Endodermal cell (in vitro differentiated cells): Measurements from ENCODE around the gene KIAA1217. TPM values are rescaled to one million over a fixed set of nuclear protein-coding genes. Genes with fewer than 3 reads are reported as not detected.
"Not testable (repeated sequence)": the region's sequence is repeated elsewhere in the genome, so short reads cannot be mapped to it uniquely, and the experiment has no call there.

ENCODE experiments used
- DNase-seq: peaks from one replicate; pipeline ENCODE4 v3.0.0-alpha.2; 2017
- H3K27ac ChIP-seq: 2 replicates; pipeline ENCODE4 v1.5.1; 2013; ENCODE audit warnings: mild to moderate bottlenecking, low read depth, low read length, moderate library complexity
- H3K27me3 ChIP-seq: 2 replicates; pipeline ENCODE4 v1.6.1; 2013; ENCODE audit warnings: mild to moderate bottlenecking, low read length, moderate library complexity; ENCODE audit not compliant: insufficient read depth, control insufficient read depth, poor library complexity, severe bottlenecking
- H3K36me3 ChIP-seq: 2 replicates; pipeline ENCODE4 v1.7.0; 2013; ENCODE audit warnings: mild to moderate bottlenecking, low read length, moderate library complexity; ENCODE audit not compliant: control insufficient read depth, insufficient read depth
- H3K4me1 ChIP-seq: one replicate; pipeline ENCODE4 v1.7.0; 2013; ENCODE audit warnings: low read length; ENCODE audit not compliant: control insufficient read depth, insufficient read depth
- H3K4me3 ChIP-seq: 2 replicates; pipeline ENCODE4 v1.5.1; 2013; ENCODE audit warnings: mild to moderate bottlenecking, low read length, moderate library complexity
- H3K9ac ChIP-seq: 2 replicates; pipeline ENCODE4 v1.6.1; 2013; ENCODE audit warnings: mild to moderate bottlenecking, low read length, moderate library complexity; ENCODE audit not compliant: poor library complexity, severe bottlenecking; ENCODE audit errors: extremely low read depth
- H3K9me3 ChIP-seq: 2 replicates; pipeline ENCODE4 v1.6.1; 2013; ENCODE audit warnings: mild to moderate bottlenecking, low read length, moderate library complexity; ENCODE audit not compliant: control insufficient read depth
- H3K27ac Mint-ChIP-seq: 2 replicates; pipeline ENCODE4 v1.8.0; 2020; ENCODE audit warnings: mixed read lengths
- H3K27me3 Mint-ChIP-seq: 2 replicates; pipeline ENCODE4 v1.8.0; 2021; ENCODE audit warnings: mild to moderate bottlenecking, mixed read lengths; ENCODE audit not compliant: insufficient read depth
- H3K36me3 Mint-ChIP-seq: 2 replicates; pipeline ENCODE4 v1.8.0; 2020; ENCODE audit warnings: low read depth, mixed read lengths
- H3K4me1 Mint-ChIP-seq: 2 replicates; pipeline ENCODE4 v1.8.0; 2020; ENCODE audit warnings: mixed read lengths
- H3K4me3 Mint-ChIP-seq: 2 replicates; pipeline ENCODE4 v1.8.0; 2020; ENCODE audit warnings: mild to moderate bottlenecking, moderate library complexity, mixed read lengths
- H3K9me3 Mint-ChIP-seq: 2 replicates; pipeline ENCODE4 v1.8.0; 2020; ENCODE audit warnings: mild to moderate bottlenecking, mixed read lengths
- WGBS, 2 experiments: methylation state at CpG; one replicate each; pipeline versions ENCODE4 v1.1.5 to v1.1.7; 2013; ENCODE audit warnings: missing lambda C conversion rate in 2 of 2, mixed read lengths in 1 of 2; ENCODE audit not compliant: insufficient coverage in 1 of 2, insufficient read length in 1 of 2; 5-methylcytosine and 5-hydroxymethylcytosine counted together
- total RNA-seq, 2 donors: library from RNA; stranded (reverse); fragmentation: NEBNext Ultra II Directional in 1 of 2; extraction: Animal tissue kit (Norgen Biotek cat#: 25700) in 1 of 2; gene quantifications; 2 replicates in 1 of 2; 3 replicates in 1 of 2; pipeline ENCODE4 v1.2.1, GENCODE V29; 2021
- TF ChIP-seq, protein P1 (sequence below): fragments of 200-600 bp; sonication (generic); conservative IDR thresholded peaks from 2 replicates; pipeline ENCODE4 v1.5.0; 2021; ENCODE audit warnings: antibody characterized with exemption, mild to moderate bottlenecking

KIAA1217 gene
- total RNA-seq, 2 donors from 2014 or later = 25.4 to 27.2 TPM

DNA sequence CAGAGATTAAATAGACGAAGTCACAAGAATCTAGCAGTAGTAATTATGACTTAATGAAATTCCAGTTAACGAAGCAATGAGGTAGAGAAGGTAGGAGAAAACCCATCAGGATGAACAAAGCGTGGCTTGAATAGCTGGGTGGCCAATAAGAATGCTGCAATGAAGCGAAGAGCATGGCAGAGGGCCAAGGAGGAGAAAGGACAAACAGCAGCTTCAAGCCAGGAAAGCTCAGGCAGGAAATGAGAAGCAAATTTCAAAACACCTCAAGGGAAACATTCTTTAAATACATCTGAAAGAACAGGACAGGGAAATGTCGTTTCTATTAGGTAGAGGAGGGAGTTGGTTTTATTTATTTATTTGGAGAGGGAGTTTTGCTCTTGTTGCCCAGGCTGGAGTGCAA lies 122.5 kb downstream of the KIAA1217 start:
- Mint-ChIP-seq H3K36me3 (peaks cover 7% of the 10 kb centered on the region), H3K27me3 (no peaks in the 10 kb centered on the region)
- TF ChIP-seq, protein P1, sequence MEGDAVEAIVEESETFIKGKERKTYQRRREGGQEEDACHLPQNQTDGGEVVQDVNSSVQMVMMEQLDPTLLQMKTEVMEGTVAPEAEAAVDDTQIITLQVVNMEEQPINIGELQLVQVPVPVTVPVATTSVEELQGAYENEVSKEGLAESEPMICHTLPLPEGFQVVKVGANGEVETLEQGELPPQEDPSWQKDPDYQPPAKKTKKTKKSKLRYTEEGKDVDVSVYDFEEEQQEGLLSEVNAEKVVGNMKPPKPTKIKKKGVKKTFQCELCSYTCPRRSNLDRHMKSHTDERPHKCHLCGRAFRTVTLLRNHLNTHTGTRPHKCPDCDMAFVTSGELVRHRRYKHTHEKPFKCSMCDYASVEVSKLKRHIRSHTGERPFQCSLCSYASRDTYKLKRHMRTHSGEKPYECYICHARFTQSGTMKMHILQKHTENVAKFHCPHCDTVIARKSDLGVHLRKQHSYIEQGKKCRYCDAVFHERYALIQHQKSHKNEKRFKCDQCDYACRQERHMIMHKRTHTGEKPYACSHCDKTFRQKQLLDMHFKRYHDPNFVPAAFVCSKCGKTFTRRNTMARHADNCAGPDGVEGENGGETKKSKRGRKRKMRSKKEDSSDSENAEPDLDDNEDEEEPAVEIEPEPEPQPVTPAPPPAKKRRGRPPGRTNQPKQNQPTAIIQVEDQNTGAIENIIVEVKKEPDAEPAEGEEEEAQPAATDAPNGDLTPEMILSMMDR = no peak

DNA sequence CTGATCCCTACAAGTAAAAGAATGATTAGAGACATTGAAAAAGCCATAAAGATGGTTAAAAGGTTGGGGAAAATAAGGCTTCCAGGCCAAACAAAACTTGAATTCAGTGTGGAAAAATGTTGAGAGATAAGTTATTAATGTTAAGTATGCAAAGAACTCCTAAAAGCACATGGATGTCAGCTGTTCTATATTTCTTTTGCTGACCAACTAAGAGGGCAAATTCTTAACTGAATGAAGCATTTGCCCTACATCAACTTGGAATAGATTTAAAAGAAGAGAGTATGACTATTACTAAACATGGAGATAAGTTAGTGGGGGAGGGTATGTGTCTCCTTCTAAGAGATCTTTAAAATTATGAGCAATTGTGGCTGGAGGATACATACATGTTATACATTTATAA lies 124.8 kb downstream of the KIAA1217 start:
- Histone ChIP-seq H3K27ac (no peak overlapping the region), H3K27me3 (no peaks in the 10 kb centered on the region)
- H3K27ac Mint-ChIP-seq = no peak overlapping the region

More for the DNA sequence above, 122.5 kb downstream of the KIAA1217 start:
- peaks cover 16% of the 10 kb centered on the region for H3K9me3 Mint-ChIP-seq
- 88 to 89% methylated on average over 4 to 5 of the region's 5 CpGs for WGBS, 2 experiments
- H3K27ac ChIP-seq = no peak overlapping the region
- H3K9ac ChIP-seq = no peak overlapping the region
- H3K9me3 ChIP-seq = peaks cover 8% of the 10 kb centered on the region
- no peaks in the 10 kb centered on the region for H3K4me1 ChIP-seq
- H3K4me3 Mint-ChIP-seq = no peak overlapping the region
- peaks cover 3% of the 10 kb centered on the region for H3K4me1 Mint-ChIP-seq
- H3K27me3 ChIP-seq = no peaks in the 10 kb centered on the region
- no peak for DNase-seq
- H3K27ac Mint-ChIP-seq = no peak overlapping the region
- no peaks in the 10 kb centered on the region for H3K36me3 ChIP-seq
- H3K4me3 ChIP-seq = no peak overlapping the region

DNA sequence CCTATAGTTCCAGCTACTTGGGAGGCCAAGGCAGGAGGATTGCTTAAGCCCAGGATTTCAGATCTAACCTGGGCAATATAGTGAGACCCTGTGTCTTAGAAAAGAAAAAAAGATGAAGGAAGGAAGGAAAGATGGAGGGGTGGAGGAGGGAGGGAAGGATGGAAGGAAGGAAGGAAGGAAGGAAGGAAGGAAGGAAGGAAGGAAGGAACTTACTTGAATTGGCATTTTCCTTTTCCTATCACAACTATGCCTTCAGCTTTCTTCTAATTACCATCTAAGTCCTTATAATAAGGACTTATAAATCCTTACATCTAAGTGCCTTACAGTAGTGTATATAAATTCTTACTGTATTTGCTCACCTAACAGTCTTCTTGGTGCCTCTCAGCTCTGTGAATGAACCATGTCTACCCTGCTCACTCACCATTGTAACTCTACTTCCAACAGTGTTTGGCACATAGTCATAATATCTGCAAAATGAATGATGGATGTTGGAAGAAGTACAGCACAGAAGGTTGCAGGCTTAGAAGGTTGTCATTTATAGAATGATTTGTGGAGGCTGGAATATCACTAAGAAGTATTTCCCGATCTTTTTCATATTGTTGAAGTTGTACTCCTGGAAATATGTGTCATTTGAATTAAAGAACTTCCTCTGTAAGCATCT lies 125.5 kb downstream of the KIAA1217 start:
- Mint-ChIP-seq H3K27me3 (peaks cover 4% of the 10 kb centered on the region), H3K27ac (no peak overlapping the region), H3K9me3 (no peaks in the 10 kb centered on the region), H3K4me1 (peaks cover 4% of the 10 kb centered on the region), H3K4me3 (no peak overlapping the region), H3K36me3 (no peaks in the 10 kb centered on the region)
- no peaks in the 10 kb centered on the region for H3K27me3 ChIP-seq
- H3K9ac ChIP-seq = no peak overlapping the region
- no peaks in the 10 kb centered on the region for H3K36me3 ChIP-seq
- DNase-seq = no peak
- TF ChIP-seq, protein P1 = no peak
- H3K4me3 ChIP-seq = no peak overlapping the region
- H3K27ac ChIP-seq = no peak overlapping the region
- 86% methylated on average over 1 of the region's 1 CpG; no CpG with 5 or more reads in 1 of the 2 experiments for WGBS, 2 experiments
- no peaks in the 10 kb centered on the region for H3K4me1 ChIP-seq
- H3K9me3 ChIP-seq = no peaks in the 10 kb centered on the region

More for the DNA sequence above, 124.8 kb downstream of the KIAA1217 start:
- Histone ChIP-seq H3K4me1 (no peaks in the 10 kb centered on the region), H3K4me3 (no peak overlapping the region), H3K9me3 (no peaks in the 10 kb centered on the region), H3K9ac (no peak overlapping the region), H3K36me3 (no peaks in the 10 kb centered on the region)
- Mint-ChIP-seq H3K4me1 (peaks cover 3% of the 10 kb centered on the region), H3K4me3 (no peak overlapping the region), H3K27me3 (peaks cover 4% of the 10 kb centered on the region), H3K36me3 (no peaks in the 10 kb centered on the region), H3K9me3 (no peaks in the 10 kb centered on the region)
- DNase-seq = no peak
- TF ChIP-seq, protein P1 = no peak

DNA sequence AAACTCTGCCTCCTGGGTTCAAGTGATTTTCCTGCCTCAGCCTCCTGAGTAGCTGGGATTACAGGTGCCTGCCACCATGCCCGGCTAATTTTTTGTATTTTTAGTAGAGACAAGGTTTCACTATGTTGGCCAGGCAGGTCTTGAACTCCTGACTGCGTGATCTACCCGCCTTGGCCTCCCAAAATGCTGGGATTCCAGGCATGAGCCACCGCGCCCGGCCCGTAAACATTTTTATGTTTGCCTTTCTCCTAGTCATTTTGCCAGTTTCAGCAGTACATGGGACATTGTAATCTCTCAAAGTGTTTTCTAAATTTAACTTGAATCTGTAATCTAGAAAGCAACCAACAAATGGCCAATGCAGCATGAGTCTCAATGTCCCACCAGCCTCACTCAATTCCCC lies 128.8 kb downstream of the KIAA1217 start:
- not testable (repeated sequence) for H3K9me3 Mint-ChIP-seq, H3K4me3 ChIP-seq, H3K36me3 ChIP-seq, DNase-seq, H3K27ac ChIP-seq, H3K27ac Mint-ChIP-seq, H3K36me3 Mint-ChIP-seq, H3K27me3 Mint-ChIP-seq, H3K9ac ChIP-seq, H3K4me1 ChIP-seq, H3K27me3 ChIP-seq, H3K9me3 ChIP-seq, H3K4me3 Mint-ChIP-seq
- WGBS, 2 experiments = 93 to 96% methylated on average over 7 of the region's 7 CpGs
- H3K4me1 Mint-ChIP-seq = peaks cover 11% of the 10 kb centered on the region
